Measurements from ENCODE around the gene CCNL1.

DNA sequence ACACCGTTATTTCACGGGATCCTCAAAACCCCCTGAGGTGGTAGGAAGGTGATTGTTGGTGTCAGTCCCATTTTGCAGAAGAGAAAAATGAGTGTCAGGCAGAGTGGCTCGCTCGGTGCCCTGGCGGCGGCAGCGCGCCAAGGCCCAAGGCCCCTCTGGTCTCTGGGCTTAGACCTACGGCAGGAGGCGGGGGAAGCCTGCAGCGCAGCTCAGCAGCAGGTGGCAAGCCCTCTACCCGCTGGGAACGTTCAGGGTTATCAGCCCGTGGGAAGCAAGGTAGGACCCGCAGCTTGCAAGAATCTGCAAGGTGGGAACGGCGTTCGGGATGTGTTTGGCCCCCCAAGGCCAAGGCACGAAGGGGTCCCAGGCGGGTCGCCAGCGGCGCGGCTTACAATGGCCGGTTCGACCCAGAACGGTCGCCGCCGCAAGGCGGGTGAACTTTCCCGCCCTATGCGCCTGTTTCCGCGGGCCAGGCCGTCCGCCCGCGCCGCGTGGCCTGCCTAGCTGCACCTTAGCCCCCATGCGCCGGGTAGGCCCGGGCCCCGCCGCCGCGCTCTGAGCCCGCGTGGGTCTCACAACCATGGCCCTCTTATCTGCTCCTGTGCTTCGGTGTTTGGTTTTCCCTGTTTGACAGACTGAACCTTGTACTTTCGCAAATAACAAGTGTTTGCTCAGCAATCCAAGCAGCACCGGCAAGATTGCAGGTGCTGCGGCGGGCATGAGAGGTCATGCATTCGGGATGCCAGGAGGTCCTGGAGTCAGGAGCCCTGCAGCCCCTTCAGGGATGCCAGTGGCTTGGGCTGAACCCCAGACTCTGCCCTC, 39.7 kb downstream of the CCNL1 start:
- no peak for TF ChIP-seq FOXM1 (IDR thresholded peaks at IDR 0.05; ENCODE audit: borderline replicate concordance)
- no peak for TF ChIP-seq SP1 (IDR thresholded peaks at IDR 0.05)

All from HEK293T (cell line).